Activated CD4-positive, alpha-beta T cell treated with anti-CD3 and anti-CD28 coated beads, Interleukin-2, amount 10 ng/mL, durations not matched to agents 24 days and 14 days (primary cell): ENCODE measurements around the gene AMH. TPM values are rescaled to one million over a fixed set of nuclear protein-coding genes. Genes with fewer than 3 reads are reported as not detected.
A peak's percentile ranks its signal among the peaks of the same experiment; 100 is the strongest.

Source experiments
- DNase-seq: peaks from one replicate; pipeline ENCODE4 v3.0.0; 2022
- H3K27ac Mint-ChIP-seq: one replicate; pipeline ENCODE4 v1.8.0; 2022; ENCODE audit warnings: mild to moderate bottlenecking, mixed read lengths
- H3K27me3 Mint-ChIP-seq: one replicate; pipeline ENCODE4 v1.8.0; 2022; ENCODE audit warnings: mixed read lengths
- H3K36me3 Mint-ChIP-seq: one replicate; pipeline ENCODE4 v1.8.0; 2022; ENCODE audit warnings: low read depth, mild to moderate bottlenecking, mixed read lengths
- H3K4me1 Mint-ChIP-seq: one replicate; pipeline ENCODE4 v1.8.0; 2021; ENCODE audit warnings: mixed read lengths
- H3K4me3 Mint-ChIP-seq: one replicate; pipeline ENCODE4 v1.8.0; 2022; ENCODE audit warnings: mild to moderate bottlenecking, moderate library complexity, mixed read lengths
- H3K9me3 Mint-ChIP-seq: one replicate; pipeline ENCODE4 v1.8.0; 2021; ENCODE audit warnings: mixed read lengths
- intact Hi-C: fragments of 100-400 bp; cut with micrococcal nuclease; formaldehyde crosslinking; loops from one replicate; pipeline ENCODE4 v1.15.1; 2023
- total RNA-seq: library from RNA; stranded (reverse); gene quantifications from 2 replicates; pipeline ENCODE4 v1.2.3, GENCODE V29; 2022

The AMH gene
- total RNA-seq, 1 donor from 2014 or later, result 4.0 TPM

DNA sequence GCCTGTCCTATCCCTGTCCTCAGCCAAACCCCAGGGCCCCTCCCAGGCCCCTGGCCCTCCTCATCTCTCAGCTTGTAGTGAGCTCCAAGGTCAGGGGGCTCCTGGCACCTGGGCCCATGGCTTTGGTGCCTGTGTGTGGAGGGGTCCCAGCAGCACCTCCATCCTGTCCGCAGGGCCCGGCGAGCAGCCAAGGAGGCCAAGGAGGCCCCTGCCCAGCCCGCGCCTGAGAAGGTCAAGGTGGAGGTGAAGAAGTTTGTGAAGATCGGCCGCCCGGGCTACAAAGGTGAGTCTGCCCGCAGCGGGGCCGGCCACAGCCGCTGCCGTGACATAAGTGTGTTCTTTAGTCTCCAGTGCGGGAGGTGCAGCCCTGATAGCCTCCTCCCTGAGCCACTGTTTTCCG is 3.9 kb upstream of the AMH start:
- peaks cover 31% of the 10 kb centered on the region for H3K36me3 Mint-ChIP-seq
- no peak overlapping the region for H3K4me3 Mint-ChIP-seq
- intact Hi-C loops, result no loop called here
- no peak overlapping the region for H3K27ac Mint-ChIP-seq
- no peaks in the 10 kb centered on the region for H3K27me3 Mint-ChIP-seq
- H3K4me1 Mint-ChIP-seq, result peaks cover 19% of the 10 kb centered on the region
- H3K9me3 Mint-ChIP-seq, result no peaks in the 10 kb centered on the region
- no peak for DNase-seq

DNA sequence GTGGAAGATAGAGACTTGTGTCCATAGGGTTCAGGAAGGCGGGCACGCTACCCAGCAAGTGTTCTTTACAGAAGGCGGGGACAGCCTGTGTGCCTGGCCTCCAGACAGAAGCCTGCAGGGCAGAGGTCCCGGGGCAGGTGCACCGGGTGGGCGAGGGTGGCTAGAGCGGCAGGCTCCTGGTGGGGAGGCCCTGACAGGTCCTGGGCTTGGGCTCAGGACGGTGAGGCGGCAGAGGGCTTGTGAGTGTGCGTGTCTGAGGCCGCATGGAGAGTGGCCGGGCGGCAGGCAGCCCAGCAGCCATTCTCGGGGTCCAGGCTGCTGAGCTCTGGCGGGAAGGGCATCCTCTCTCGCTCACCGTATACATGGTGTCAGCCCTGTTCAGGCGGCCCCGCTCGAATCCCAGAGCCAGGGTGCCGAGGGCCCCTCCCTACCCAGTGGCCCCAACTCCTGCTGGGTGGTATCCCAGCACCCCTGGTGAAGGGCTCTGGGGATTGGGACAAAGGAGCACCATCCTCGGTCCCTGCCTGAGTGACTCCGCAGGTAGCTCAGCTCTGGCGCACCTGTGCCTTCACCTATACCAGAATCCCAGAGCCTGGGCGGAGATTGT is 3.0 kb upstream of the AMH start:
- Mint-ChIP-seq H3K27ac (no peak overlapping the region), H3K9me3 (no peaks in the 10 kb centered on the region), H3K4me3 (no peak overlapping the region), H3K4me1 (peaks cover 11% of the 10 kb centered on the region), H3K27me3 (no peaks in the 10 kb centered on the region), H3K36me3 (peaks cover 25% of the 10 kb centered on the region)
- DNase-seq, result no peak
- intact Hi-C loops, result no loop called here

DNA sequence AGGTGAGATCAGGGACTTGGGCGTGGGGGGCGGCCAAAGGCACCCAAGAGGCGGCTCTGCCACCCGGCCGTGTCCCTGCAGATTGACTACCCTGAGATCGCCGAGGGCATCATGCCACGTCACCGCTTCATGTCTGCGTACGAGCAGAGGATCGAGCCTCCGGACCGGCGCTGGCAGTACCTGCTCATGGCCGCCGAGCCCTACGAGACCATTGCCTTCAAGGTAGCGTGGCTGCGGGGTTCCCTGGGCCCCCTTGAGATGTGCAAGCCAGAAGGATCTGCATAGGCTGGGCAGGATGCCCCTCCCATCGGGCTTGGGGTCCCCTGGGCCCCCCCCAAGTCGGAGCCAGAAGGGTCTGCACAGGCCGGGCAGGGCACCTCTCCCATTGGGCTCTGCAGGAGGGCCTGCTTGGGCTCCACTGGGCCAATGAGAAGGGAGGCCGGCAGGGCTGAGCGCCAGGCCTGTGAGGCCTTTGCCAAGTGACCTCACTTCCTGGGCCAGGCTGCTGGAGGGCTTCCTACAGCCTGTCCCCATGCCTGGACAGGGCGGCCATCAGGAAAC is 2.2 kb upstream of the AMH start:
- no peak overlapping the region for H3K4me3 Mint-ChIP-seq

GRCh38 chr19:2247433-2248101 is 1.6 kb upstream of the AMH start:
- Mint-ChIP-seq H3K27me3 (peaks cover 4% of the 10 kb centered on the region), H3K36me3 (peaks cover 20% of the 10 kb centered on the region), H3K9me3 (no peaks in the 10 kb centered on the region), H3K4me3 (no peak overlapping the region), H3K4me1 (peaks cover 4% of the 10 kb centered on the region), H3K27ac (no peak overlapping the region)
- DNase-seq, result no peak
- intact Hi-C loops, result no loop called here

More for the DNA sequence above, 2.2 kb upstream of the AMH start:
- intact Hi-C loops, result no loop called here
- Mint-ChIP-seq H3K36me3 (peaks cover 23% of the 10 kb centered on the region), H3K27ac (no peak overlapping the region), H3K4me1 (peaks cover 6% of the 10 kb centered on the region), H3K9me3 (no peaks in the 10 kb centered on the region), H3K27me3 (no peaks in the 10 kb centered on the region)
- no peak for DNase-seq

DNA sequence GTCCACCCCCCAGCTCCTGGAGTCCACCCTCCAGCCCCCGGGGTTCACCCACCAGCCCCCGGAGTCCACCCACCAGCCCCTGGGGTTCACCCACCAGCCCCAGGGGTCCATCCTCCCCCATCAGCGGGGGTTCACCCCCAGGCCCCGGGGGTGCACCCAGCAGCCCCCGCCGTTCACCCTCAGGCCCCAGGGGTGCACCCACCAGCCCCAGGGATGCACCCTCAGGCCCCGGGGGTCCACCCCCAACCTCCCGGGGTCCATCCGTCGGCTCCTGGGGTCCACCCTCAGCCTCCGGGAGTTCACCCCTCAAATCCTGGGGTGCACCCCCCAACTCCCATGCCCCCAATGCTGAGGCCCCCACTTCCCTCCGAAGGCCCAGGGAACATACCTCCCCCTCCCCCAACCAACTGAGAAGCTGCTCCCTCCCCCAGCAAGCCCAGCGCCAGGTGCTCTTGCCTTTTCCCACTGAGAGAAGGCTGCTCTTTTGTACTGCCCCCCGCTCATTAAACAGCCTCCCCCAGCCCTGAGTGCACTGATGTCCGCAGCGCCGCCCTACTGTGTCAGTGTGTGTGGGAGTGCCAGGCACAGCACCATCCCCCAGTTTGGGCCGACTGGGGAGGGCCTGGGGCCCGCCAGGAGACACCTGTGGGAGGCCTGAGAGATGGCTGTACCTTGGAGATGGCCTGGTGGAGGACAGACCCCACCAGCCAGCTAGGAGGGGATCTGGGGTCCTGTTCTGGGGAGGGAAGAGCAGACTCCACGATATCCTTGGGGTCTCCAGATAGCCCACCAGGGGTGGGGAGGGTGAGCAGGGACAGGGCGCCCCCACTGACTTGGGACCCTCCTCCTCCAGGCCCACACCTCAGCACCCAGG is 750 bp upstream of the AMH start:
- H3K4me3 Mint-ChIP-seq, result no peak overlapping the region
- peaks cover 9% of the 10 kb centered on the region for H3K27me3 Mint-ChIP-seq
- DNase-seq, result no peak
- H3K9me3 Mint-ChIP-seq, result no peaks in the 10 kb centered on the region
- intact Hi-C loops, result no loop called here
- peaks cover 6% of the 10 kb centered on the region for H3K4me1 Mint-ChIP-seq
- peaks cover 18% of the 10 kb centered on the region for H3K36me3 Mint-ChIP-seq
- H3K27ac Mint-ChIP-seq, result no peak overlapping the region

- no peaks in the 10 kb centered on the region for H3K9me3 Mint-ChIP-seq
- H3K27me3 Mint-ChIP-seq, result peaks cover 15% of the 10 kb centered on the region
- peaks cover 7% of the 10 kb centered on the region for H3K4me1 Mint-ChIP-seq
- H3K27ac Mint-ChIP-seq, result no peak overlapping the region
- intact Hi-C loops, result no loop called here
- H3K36me3 Mint-ChIP-seq, result peaks cover 11% of the 10 kb centered on the region
- no peak for DNase-seq
- no peak overlapping the region for H3K4me3 Mint-ChIP-seq
Observed at GRCh38 chr19:2249880-2250765, 1.0 kb downstream of the AMH start.

DNA sequence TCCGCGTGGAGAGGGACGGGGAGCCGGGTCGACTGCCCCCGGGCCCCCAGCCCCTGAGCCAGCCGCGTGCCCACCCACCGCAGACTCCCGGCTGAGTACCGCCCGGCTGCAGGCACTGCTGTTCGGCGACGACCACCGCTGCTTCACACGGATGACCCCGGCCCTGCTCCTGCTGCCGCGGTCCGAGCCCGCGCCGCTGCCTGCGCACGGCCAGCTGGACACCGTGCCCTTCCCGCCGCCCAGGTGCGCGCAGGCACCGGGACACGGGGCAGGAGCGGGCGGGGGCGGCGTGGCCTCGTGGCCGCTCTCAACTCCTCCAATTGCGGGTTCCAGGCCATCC is 1.6 kb downstream of the AMH start:
- Mint-ChIP-seq H3K4me1 (peaks cover 7% of the 10 kb centered on the region), H3K4me3 (no peak overlapping the region), H3K27ac (no peak overlapping the region), H3K36me3 (peaks cover 11% of the 10 kb centered on the region), H3K27me3 (peaks cover 15% of the 10 kb centered on the region), H3K9me3 (no peaks in the 10 kb centered on the region)
- no peak for DNase-seq
- intact Hi-C loops, result no loop called here

DNA sequence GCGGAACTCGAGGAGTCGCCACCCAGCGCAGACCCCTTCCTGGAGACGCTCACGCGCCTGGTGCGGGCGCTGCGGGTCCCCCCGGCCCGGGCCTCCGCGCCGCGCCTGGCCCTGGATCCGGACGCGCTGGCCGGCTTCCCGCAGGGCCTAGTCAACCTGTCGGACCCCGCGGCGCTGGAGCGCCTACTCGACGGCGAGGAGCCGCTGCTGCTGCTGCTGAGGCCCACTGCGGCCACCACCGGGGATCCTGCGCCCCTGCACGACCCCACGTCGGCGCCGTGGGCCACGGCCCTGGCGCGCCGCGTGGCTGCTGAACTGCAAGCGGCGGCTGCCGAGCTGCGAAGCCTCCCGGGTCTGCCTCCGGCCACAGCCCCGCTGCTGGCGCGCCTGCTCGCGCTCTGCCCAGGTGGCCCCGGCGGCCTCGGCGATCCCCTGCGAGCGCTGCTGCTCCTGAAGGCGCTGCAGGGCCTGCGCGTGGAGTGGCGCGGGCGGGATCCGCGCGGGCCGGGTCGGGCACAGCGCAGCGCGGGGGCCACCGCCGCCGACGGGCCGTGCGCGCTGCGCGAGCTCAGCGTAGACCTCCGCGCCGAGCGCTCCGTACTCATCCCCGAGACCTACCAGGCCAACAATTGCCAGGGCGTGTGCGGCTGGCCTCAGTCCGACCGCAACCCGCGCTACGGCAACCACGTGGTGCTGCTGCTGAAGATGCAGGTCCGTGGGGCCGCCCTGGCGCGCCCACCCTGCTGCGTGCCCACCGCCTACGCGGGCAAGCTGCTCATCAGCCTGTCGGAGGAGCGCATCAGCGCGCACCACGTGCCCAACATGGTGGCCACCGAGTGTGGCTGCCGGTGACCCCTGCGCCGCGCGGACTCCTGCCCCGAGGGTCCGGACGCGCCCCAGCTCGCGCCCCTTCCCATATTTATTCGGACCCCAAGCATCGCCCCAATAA is 2.3 kb downstream of the AMH start:
- intact Hi-C loops, result no loop called here

DNA sequence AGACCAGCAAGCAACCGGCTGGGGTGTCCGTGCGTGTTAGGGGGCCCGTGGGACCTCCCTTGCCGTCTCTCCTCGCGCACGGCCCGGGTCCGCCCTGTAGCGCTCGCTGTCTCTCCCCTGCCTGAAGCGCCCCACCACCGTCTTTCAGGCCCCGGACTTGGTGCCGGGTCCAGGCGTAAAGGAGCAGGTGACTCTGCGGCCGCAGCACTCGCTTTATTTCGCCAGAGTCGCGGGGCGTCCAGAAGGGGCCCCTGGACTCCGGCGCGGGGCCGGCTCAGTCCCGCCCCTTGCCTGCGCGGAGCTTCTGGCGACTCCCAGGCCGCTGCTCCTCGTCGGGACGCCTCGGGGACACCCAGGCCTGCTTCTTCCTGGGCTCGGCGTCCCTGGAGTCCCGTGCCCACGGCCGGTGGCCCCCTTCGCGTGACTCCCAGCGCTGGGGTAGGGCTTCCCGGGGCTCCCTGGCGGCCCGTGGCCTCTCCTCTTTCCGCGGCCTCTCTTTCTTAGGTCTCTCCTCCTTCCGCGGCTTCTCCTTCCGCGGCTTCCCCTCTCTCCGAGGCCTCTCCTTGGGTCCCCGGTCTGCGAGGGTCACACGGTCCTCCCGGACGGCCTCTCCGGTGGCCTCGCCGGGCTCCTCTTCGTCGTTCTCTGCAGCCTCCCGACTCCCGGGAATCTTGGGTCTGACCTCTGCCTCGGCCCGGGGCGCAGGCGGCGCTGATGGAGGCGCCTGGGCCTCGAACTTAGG is 3.1 kb downstream of the AMH start:
- intact Hi-C loops, result no loop called here
- Mint-ChIP-seq H3K27ac (no peak overlapping the region), H3K9me3 (no peaks in the 10 kb centered on the region), H3K4me3 (peak overlapping the region; percentile 37), H3K4me1 (peaks cover 9% of the 10 kb centered on the region), H3K36me3 (peaks cover 7% of the 10 kb centered on the region), H3K27me3 (peaks cover 15% of the 10 kb centered on the region)
- DNase-seq, result peak; percentile 62

More for the DNA sequence above, 2.3 kb downstream of the AMH start:
- Mint-ChIP-seq H3K27ac (no peak overlapping the region), H3K36me3 (peaks cover 7% of the 10 kb centered on the region), H3K27me3 (peaks cover 15% of the 10 kb centered on the region), H3K4me1 (peaks cover 7% of the 10 kb centered on the region), H3K4me3 (no peak overlapping the region), H3K9me3 (no peaks in the 10 kb centered on the region)
- no peak for DNase-seq

DNA sequence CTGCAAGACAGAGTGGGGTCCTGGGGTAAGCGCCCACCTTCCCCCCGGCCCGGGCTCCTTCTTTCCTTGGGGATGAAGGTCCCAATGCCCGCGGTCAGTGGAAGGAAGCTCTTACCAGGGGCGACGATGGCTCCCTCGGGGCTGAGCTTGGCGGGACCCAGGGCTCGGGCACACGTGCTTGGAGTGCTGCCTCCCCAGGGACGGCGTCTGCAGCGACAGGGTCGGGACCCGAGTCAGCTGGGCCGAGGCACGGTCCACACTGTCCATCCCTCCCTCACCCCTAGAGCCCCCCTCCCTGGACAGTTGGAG is 3.6 kb downstream of the AMH start:
- H3K27me3 Mint-ChIP-seq, result peaks cover 15% of the 10 kb centered on the region
- peaks cover 7% of the 10 kb centered on the region for H3K36me3 Mint-ChIP-seq
- DNase-seq, result no peak
- intact Hi-C loops, result no loop called here
- H3K27ac Mint-ChIP-seq, result no peak overlapping the region
- peak overlapping the region; percentile 52 for H3K4me3 Mint-ChIP-seq
- no peaks in the 10 kb centered on the region for H3K9me3 Mint-ChIP-seq
- peaks cover 10% of the 10 kb centered on the region for H3K4me1 Mint-ChIP-seq

- peaks cover 15% of the 10 kb centered on the region for H3K27me3 Mint-ChIP-seq
Observed at GRCh38 chr19:2253106-2254063, 4.3 kb downstream of the AMH start.

More at GRCh38 chr19:2253106-2254063, 4.3 kb downstream of the AMH start:
- Mint-ChIP-seq H3K4me1 (peaks cover 14% of the 10 kb centered on the region), H3K9me3 (no peaks in the 10 kb centered on the region), H3K36me3 (peaks cover 6% of the 10 kb centered on the region), H3K27ac (no peak overlapping the region), H3K4me3 (peak overlapping the region; percentile 52)
- intact Hi-C loops, result no loop called here
- DNase-seq, result peak; percentile 81
